ENCODE data around the gene CEP135.

The CEP135 gene, protein sequence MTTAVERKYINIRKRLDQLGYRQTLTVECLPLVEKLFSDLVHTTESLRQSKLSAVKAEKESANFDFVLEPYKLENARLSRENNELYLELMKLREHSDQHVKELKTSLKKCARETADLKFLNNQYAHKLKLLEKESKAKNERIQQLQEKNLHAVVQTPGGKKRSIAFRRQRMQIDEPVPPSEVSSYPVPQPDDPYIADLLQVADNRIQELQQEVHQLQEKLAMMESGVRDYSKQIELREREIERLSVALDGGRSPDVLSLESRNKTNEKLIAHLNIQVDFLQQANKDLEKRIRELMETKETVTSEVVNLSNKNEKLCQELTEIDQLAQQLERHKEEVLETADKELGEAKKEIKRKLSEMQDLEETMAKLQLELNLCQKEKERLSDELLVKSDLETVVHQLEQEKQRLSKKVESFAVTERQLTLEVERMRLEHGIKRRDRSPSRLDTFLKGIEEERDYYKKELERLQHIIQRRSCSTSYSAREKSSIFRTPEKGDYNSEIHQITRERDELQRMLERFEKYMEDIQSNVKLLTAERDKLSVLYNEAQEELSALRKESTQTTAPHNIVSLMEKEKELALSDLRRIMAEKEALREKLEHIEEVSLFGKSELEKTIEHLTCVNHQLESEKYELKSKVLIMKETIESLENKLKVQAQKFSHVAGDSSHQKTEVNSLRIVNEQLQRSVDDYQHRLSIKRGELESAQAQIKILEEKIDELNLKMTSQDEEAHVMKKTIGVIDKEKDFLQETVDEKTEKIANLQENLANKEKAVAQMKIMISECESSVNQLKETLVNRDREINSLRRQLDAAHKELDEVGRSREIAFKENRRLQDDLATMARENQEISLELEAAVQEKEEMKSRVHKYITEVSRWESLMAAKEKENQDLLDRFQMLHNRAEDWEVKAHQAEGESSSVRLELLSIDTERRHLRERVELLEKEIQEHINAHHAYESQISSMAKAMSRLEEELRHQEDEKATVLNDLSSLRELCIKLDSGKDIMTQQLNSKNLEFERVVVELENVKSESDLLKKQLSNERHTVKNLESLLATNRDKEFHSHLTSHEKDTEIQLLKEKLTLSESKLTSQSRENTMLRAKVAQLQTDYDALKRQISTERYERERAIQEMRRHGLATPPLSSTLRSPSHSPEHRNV

DNA sequence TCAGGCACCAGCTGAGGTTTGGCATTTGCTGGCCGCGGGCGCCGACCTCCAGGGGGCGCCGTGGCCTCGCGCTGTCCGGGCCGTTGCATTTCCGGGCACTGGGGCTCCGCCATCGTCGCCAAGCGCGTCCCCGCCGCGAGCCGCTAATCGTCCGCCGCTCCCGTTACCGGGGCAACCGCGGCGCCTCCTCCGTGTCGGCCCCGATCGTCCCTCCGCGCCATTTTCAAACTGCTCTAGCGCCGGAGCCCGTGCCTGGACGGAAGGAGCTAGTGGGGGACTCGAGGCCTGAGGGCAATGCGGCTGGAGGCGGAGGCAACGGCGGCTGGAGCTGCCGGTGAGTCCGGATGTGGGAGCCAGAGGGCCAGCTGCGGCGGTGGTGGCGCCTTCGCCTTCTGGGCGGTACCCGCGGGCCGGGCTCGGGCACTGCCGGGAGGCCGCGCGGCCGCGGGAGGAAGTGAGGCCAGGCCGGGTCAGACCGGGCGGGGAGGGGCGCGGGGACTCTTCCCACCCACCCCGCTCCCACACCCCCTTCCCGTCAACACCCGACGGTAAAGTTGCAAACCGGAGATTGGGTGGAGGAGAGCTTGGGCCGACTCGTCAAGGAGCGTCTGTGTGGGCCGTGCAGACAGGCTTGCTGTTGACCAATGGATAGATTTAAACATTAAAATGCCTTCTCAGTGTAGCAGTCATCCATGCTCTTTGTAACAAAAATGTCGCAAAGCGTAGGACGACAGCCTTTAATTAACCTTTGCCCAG lies at the start of gene CEP135:
CEP135 (plus strand) TSS at position 220 of the 756 bp plus-strand sequence. CDS start 3,186 bp downstream, outside the sequence.
- ATAC-seq (ENCODE audit: low read depth) (peak; percentile 75), DNase-seq (ENCODE audit: low spot score in 2 of 2) (peak; percentile 92 to 95)
- Mint-ChIP-seq H3K27me3 (no peaks in the 10 kb centered on the region), H3K36me3 (peaks cover 13% of the 10 kb centered on the region), H3K9me3 (no peaks in the 10 kb centered on the region), H3K4me1 (peaks cover 36% of the 10 kb centered on the region), H3K27ac (peak within 1 kb of the TSS; percentile 100), H3K4me3 (peak within 1 kb of the TSS; percentile 86)

DNA sequence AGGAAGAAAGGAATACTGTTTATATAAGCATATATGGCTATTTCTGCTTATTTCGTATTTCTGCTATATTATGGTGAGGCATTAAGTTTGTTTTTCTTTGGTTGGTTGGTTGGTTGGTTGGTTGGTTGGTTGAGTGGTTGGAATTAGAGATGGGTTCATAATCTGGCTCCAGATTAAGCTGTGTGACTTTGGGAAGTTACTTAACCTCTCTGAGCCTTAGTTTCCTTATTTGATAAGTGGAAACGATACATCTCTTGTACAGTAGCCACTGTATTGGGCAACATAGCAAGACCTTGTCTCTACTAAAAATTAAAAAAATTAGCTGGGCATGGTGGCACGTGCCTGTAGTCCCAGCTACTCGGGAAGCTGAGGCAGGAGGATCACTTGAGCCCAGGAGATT lies 46.1 kb upstream of the CEP135 start:
- H3K4me1 Mint-ChIP-seq: no peaks in the 10 kb centered on the region
- no peak overlapping the region for H3K4me3 Mint-ChIP-seq
- DNase-seq (ENCODE audit: low spot score in 2 of 2) (no peak), ATAC-seq (ENCODE audit: low read depth) (no peak)
- H3K36me3 Mint-ChIP-seq: peaks cover 20% of the 10 kb centered on the region
- no peaks in the 10 kb centered on the region for H3K27me3 Mint-ChIP-seq
- no peaks in the 10 kb centered on the region for H3K9me3 Mint-ChIP-seq
- H3K27ac Mint-ChIP-seq: no peak overlapping the region

DNA sequence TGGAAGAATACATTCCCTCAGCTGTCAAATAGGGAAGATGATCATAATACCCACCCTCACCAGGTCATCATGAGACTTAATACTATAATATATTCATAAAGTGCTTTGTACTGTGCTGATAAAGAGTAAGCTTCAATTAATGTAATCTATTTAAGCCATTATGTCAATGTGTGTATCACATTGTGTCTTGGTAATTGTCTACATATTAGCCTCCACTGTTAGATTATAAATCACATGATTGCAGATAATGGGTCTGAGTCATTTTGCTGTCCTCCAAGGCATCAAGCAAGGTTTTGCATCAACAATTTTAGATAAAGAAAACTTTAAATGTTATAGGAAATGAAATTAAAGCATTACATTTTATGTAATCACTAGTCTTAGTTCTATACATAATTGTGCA lies 45.2 kb upstream of the CEP135 start:
- Mint-ChIP-seq H3K36me3 (peaks cover 21% of the 10 kb centered on the region), H3K9me3 (no peaks in the 10 kb centered on the region), H3K4me1 (no peaks in the 10 kb centered on the region), H3K27ac (no peak overlapping the region), H3K27me3 (no peaks in the 10 kb centered on the region), H3K4me3 (no peak overlapping the region)
- no peak for DNase-seq (ENCODE audit: low spot score in 2 of 2)
- no peak for ATAC-seq (ENCODE audit: low read depth)

DNA sequence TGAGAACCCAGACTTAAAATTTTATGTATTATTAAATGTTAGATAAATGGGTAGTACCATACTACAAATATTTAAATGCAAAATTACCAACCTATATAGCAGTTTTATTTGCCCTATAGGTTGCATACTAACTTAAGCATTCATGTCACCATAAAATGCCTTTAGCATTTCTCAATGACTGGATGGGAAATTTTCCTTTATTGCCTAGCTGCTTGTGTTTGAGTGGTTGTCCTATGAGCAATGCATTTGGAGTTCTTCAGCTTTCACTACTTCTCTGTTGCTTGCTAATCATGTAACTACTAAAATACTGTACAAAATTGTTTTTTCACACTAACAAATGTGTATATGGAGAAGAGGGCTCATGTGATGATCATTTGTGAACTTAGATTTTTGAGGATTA lies 44.2 kb upstream of the CEP135 start:
- Mint-ChIP-seq H3K36me3 (peaks cover 25% of the 10 kb centered on the region), H3K4me3 (no peak overlapping the region), H3K4me1 (no peaks in the 10 kb centered on the region), H3K9me3 (peaks cover 2% of the 10 kb centered on the region), H3K27me3 (no peaks in the 10 kb centered on the region), H3K27ac (no peak overlapping the region)
- ATAC-seq (ENCODE audit: low read depth): no peak
- no peak for DNase-seq (ENCODE audit: low spot score in 2 of 2)

DNA sequence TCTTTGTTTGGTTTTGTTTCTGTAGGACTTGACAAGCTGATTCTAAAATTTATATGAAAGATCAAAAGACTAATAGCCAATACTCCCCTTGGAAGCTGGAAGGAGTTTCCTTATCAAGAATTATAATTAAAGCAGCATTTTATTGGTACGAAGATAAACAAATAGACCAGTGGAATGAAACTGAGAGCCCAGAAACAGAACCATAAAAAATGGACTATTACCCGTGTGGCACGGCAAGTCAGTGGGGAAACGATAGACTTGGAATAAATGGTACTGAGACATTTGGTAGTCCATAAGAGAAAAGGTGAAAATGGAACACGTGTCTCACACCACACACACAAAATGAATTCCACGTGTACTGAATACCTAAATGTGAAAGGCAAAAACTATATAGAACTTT lies 42.4 kb upstream of the CEP135 start:
- Mint-ChIP-seq H3K36me3 (peaks cover 23% of the 10 kb centered on the region), H3K4me3 (no peak overlapping the region), H3K9me3 (peaks cover 2% of the 10 kb centered on the region), H3K27ac (no peak overlapping the region), H3K4me1 (no peaks in the 10 kb centered on the region), H3K27me3 (no peaks in the 10 kb centered on the region)
- no peak for ATAC-seq (ENCODE audit: low read depth)
- DNase-seq (ENCODE audit: low spot score in 2 of 2): no peak

DNA sequence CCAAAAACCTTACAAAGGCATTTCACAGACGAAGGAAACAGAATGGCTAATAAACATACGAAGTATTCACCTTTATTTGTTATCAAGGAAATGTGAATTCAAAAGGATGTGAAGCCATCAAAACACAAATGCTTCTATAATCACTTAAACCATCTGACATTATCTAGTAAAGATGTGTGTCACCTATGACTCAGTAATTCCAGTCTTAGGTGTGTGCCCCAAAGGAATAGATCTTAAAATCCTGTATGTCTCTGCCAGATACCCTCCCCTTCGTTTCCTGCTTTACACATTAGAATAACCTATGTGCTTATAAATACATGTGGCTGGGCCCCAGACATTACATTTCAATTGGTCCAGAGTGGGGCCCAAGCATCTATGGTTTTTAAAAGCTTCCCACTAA lies 41.8 kb upstream of the CEP135 start:
- Mint-ChIP-seq H3K36me3 (peaks cover 23% of the 10 kb centered on the region), H3K27ac (no peak overlapping the region), H3K27me3 (no peaks in the 10 kb centered on the region), H3K9me3 (peaks cover 2% of the 10 kb centered on the region), H3K4me3 (no peak overlapping the region), H3K4me1 (no peaks in the 10 kb centered on the region)
- no peak for DNase-seq (ENCODE audit: low spot score in 2 of 2)
- no peak for ATAC-seq (ENCODE audit: low read depth)

DNA sequence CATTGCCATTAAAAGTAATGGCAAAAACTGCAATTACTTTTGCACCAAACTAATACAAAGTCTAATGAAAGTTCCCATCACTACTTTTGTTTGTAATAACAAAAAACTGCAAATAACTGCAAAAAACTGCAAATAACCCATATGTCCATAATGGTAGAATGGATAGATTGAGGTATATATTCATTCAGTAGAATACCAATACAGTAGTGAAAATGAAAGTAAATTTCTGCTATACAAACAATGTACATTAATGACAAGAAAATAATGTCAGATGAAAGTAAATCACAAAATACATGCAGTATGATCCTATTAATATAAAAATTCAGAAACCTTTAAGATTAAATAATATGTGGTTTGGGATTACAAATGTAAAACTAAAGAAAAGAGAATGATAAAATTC lies 41.3 kb upstream of the CEP135 start:
- ATAC-seq (ENCODE audit: low read depth): no peak

DNA sequence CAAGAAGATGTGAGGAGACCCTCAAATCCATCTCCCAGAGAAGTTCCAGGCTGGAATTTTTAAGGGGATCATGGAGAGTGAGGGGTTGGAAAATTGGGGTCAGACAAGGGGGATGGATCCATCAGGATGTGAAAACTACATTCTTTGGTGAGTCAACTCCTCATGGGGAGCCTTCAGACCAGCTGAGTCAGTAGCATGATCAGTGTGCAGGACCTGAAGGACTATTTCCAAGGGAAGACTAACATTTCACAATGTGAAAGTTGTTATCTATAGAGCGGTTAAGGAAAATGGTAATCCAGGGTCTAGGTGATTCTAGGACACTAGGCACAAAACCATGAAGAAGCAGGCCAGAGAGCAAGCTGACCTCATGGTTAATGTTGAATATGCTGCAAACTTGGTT lies 38.6 kb upstream of the CEP135 start:
- no peak for ATAC-seq (ENCODE audit: low read depth)
- H3K4me1 Mint-ChIP-seq: no peaks in the 10 kb centered on the region
- H3K4me3 Mint-ChIP-seq: no peak overlapping the region
- peaks cover 4% of the 10 kb centered on the region for H3K9me3 Mint-ChIP-seq
- DNase-seq (ENCODE audit: low spot score in 2 of 2): no peak
- no peak overlapping the region for H3K27ac Mint-ChIP-seq
- H3K27me3 Mint-ChIP-seq: no peaks in the 10 kb centered on the region
- H3K36me3 Mint-ChIP-seq: peaks cover 16% of the 10 kb centered on the region

More for the DNA sequence above, 41.3 kb upstream of the CEP135 start:
- Mint-ChIP-seq H3K36me3 (peaks cover 20% of the 10 kb centered on the region), H3K4me1 (no peaks in the 10 kb centered on the region), H3K27ac (no peak overlapping the region), H3K27me3 (no peaks in the 10 kb centered on the region), H3K4me3 (no peak overlapping the region), H3K9me3 (peaks cover 2% of the 10 kb centered on the region)
- DNase-seq (ENCODE audit: low spot score in 2 of 2): no peak

DNA sequence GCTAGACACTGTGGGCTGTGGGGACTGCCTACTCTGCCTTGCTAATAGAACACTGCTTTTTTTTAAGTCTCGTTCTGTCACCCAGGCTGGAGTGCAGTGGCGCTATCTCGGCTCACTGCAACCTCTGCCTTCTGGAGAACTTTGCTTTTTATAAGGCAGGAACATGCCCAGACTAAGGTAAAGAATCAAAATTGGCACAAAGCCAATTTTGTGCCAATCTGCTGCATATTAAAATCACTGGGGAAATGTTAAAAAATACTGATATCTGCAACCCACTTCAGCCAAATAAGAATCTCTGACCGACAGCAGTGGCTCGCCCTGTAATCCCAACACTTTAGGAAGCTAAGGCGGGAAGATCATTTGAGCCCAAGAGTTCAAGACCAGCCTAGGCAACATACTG lies 36.5 kb upstream of the CEP135 start:
- Mint-ChIP-seq H3K36me3 (peaks cover 6% of the 10 kb centered on the region), H3K4me1 (no peaks in the 10 kb centered on the region), H3K4me3 (no peak overlapping the region), H3K27ac (no peak overlapping the region), H3K9me3 (peaks cover 4% of the 10 kb centered on the region), H3K27me3 (no peaks in the 10 kb centered on the region)
- ATAC-seq (ENCODE audit: low read depth) (no peak), DNase-seq (ENCODE audit: low spot score in 2 of 2) (no peak)

DNA sequence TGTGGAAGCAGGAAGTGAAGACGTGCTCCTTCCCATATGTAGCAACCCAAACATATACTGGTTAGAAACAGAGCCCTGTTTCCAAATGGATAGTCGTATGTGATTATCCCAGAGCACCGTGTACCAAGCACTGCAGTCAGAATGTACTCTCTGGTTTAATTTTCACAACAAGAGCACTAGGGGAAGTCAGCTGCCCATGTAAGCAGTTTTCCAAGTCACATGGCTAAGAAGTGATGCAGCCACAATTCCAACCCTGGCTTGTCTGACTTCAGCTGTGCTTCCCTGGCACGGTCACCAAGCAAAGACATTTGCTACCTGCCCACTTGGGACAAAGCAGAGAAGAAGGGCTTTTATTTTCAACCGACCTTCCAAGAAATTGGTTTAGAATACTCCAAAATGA lies 28.2 kb upstream of the CEP135 start:
- Mint-ChIP-seq H3K27ac (no peak overlapping the region), H3K4me1 (no peaks in the 10 kb centered on the region), H3K9me3 (no peaks in the 10 kb centered on the region), H3K4me3 (no peak overlapping the region), H3K27me3 (no peaks in the 10 kb centered on the region), H3K36me3 (no peaks in the 10 kb centered on the region)
- no peak for DNase-seq (ENCODE audit: low spot score in 2 of 2)
- ATAC-seq (ENCODE audit: low read depth): no peak

DNA sequence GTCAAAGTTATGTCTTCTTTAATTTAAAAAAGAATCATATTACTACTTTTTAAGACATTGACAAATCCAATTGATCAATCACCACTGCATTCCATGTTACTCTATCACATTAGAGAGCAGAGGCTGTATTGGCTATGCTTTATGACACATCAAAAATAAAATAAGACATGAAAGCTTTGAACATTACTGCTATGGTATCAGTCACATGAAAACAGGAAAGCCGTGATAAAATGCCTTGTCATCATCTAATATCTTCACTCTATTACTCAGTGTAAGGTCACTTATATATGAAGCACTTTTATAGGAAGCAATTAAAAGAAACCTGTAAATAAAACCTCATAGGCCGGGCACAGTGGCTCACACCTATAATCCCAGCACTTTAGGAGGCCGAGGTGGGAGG lies 27.7 kb upstream of the CEP135 start:
- no peak overlapping the region for H3K4me3 Mint-ChIP-seq
- no peaks in the 10 kb centered on the region for H3K4me1 Mint-ChIP-seq
- H3K36me3 Mint-ChIP-seq: no peaks in the 10 kb centered on the region
- H3K27ac Mint-ChIP-seq: no peak overlapping the region
- no peak for DNase-seq (ENCODE audit: low spot score in 2 of 2)
- no peaks in the 10 kb centered on the region for H3K27me3 Mint-ChIP-seq
- H3K9me3 Mint-ChIP-seq: no peaks in the 10 kb centered on the region
- ATAC-seq (ENCODE audit: low read depth): no peak

DNA sequence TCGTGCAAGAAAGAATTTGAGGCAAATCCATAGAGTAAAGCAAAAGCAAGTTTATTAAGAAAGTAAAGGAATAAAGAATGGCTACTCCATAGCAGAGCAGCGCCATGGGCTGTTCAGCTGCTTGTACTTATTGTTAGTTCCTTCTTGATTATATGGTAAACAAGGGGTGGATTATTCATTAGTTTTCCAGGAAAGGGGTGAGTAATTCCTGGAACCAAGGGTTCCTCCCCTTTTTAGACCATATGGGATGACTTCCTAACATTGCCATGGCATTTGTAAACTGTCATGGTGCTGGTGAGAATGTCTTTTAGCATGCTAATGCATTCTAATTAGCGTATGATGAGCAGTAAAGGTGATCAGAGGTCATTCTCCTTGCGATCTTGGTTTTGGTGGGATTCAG lies 23.5 kb upstream of the CEP135 start:
- no peaks in the 10 kb centered on the region for H3K27me3 Mint-ChIP-seq
- no peak overlapping the region for H3K4me3 Mint-ChIP-seq
- ATAC-seq (ENCODE audit: low read depth) (no peak), DNase-seq (ENCODE audit: low spot score in 2 of 2) (no peak)
- H3K36me3 Mint-ChIP-seq: no peaks in the 10 kb centered on the region
- H3K27ac Mint-ChIP-seq: peak overlapping the region; percentile 41
- H3K9me3 Mint-ChIP-seq: no peaks in the 10 kb centered on the region
- no peaks in the 10 kb centered on the region for H3K4me1 Mint-ChIP-seq

DNA sequence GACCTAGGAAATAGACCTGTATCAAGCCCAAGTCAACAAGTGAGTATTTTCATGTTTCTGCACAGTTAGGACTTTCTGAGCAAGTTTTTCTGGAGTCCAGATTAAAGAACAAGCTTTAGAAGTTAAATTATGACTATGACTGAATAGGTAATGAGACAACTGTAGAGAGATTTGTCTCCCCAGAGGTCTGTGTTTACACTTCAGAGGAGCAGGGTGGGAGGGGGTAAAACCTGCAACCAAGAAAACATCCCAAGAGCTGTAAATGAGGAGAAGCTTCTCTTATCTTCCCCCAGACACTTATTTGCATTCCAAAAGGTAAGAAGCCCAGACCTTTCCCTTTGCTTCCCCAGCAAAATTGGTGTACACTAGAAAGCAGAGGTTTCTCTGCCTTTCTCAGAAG lies 22.1 kb upstream of the CEP135 start:
- H3K36me3 Mint-ChIP-seq: no peaks in the 10 kb centered on the region
- DNase-seq (ENCODE audit: low spot score in 2 of 2) (no peak), ATAC-seq (ENCODE audit: low read depth) (no peak)
- H3K4me3 Mint-ChIP-seq: no peak overlapping the region
- no peaks in the 10 kb centered on the region for H3K27me3 Mint-ChIP-seq
- H3K9me3 Mint-ChIP-seq: no peaks in the 10 kb centered on the region
- H3K4me1 Mint-ChIP-seq: no peaks in the 10 kb centered on the region
- H3K27ac Mint-ChIP-seq: no peak overlapping the region

Data from memory B cell (primary cell).